GM23338 (cell line): ENCODE results near the gene ZDHHC17. TPM values are rescaled to one million over a fixed set of nuclear protein-coding genes. Genes with fewer than 3 reads are reported as not detected.

Source experiments
- ATAC-seq: fragments of 200-7000 bp; cut with Tn5 transposase; 3 replicates; pipeline ENCODE4 v1.9.1; 2020
- DNase-seq: peaks from one replicate; pipeline ENCODE4 v3.0.0-alpha.2; 2015; ENCODE audit warnings: low spot score
- H2AFZ ChIP-seq: fragments of 200-600 bp; sonication (generic); 2 replicates; pipeline ENCODE4 v1.8.0; 2016; ENCODE audit warnings: antibody characterized with exemption, mild to moderate bottlenecking, moderate library complexity
- H3F3A ChIP-seq: fragments of 200-600 bp; sonication (generic); replicated peaks from 2 replicates; pipeline ENCODE4 v1.8.0; 2017; ENCODE audit warnings: antibody characterized with exemption, mixed run types, low read depth
- H3K27ac ChIP-seq: fragments of 200-600 bp; sonication (generic); 2 replicates; pipeline ENCODE4 v1.6.1; 2016; ENCODE audit warnings: low read depth
- H3K27me3 ChIP-seq: fragments of 200-600 bp; sonication (generic); 2 replicates; pipeline ENCODE4 v1.8.0; 2016; ENCODE audit warnings: mild to moderate bottlenecking, mixed run types, moderate library complexity; ENCODE audit not compliant: insufficient read depth
- H3K36me3 ChIP-seq: fragments of 200-600 bp; sonication (generic); 2 replicates; pipeline ENCODE4 v1.8.0; 2016; ENCODE audit warnings: mild to moderate bottlenecking; ENCODE audit not compliant: insufficient read depth
- H3K4me1 ChIP-seq: fragments of 200-600 bp; sonication (generic); 2 replicates; pipeline ENCODE4 v1.8.0; 2016; ENCODE audit warnings: mild to moderate bottlenecking, moderate library complexity; ENCODE audit not compliant: insufficient read depth
- H3K4me2 ChIP-seq: fragments of 200-600 bp; sonication (generic); 2 replicates; pipeline ENCODE4 v1.7.1; 2017; ENCODE audit warnings: mixed run types
- H3K4me3 ChIP-seq: fragments of 200-600 bp; sonication (generic); 2 replicates; pipeline ENCODE4 v1.6.1; 2016; ENCODE audit warnings: mixed run types
- H3K79me2 ChIP-seq: fragments of 200-600 bp; sonication (generic); replicated peaks from 2 replicates; pipeline ENCODE4 v1.8.0; 2017; ENCODE audit warnings: mild to moderate bottlenecking; ENCODE audit not compliant: insufficient read depth
- H3K9me2 ChIP-seq: fragments of 200-600 bp; sonication (generic); 2 replicates; pipeline ENCODE4 v1.8.0; 2017; ENCODE audit not compliant: insufficient read depth
- H4K20me1 ChIP-seq: fragments of 200-600 bp; sonication (generic); replicated peaks from 2 replicates; pipeline ENCODE4 v1.8.0; 2017; ENCODE audit warnings: mild to moderate bottlenecking; ENCODE audit not compliant: insufficient read depth
- H3K27ac Mint-ChIP-seq: 2 replicates; pipeline ENCODE4 v1.8.0; 2020; ENCODE audit warnings: inconsistent platforms, mild to moderate bottlenecking, moderate library complexity, mixed read lengths
- H3K27me3 Mint-ChIP-seq: 3 replicates; pipeline ENCODE4 v1.8.0; 2022; ENCODE audit warnings: low read depth, mild to moderate bottlenecking, moderate library complexity, mixed read lengths, inconsistent platforms; ENCODE audit not compliant: insufficient read depth, poor library complexity
- H3K36me3 Mint-ChIP-seq: 3 replicates; pipeline ENCODE4 v1.8.0; 2021; ENCODE audit warnings: low read depth, mild to moderate bottlenecking, inconsistent platforms, moderate library complexity, mixed read lengths
- H3K4me1 Mint-ChIP-seq: 3 replicates; pipeline ENCODE4 v1.8.0; 2020; ENCODE audit warnings: mild to moderate bottlenecking, inconsistent platforms, mixed read lengths
- H3K4me3 Mint-ChIP-seq: 3 replicates; pipeline ENCODE4 v1.8.0; 2021; ENCODE audit warnings: moderate library complexity, mild to moderate bottlenecking, inconsistent platforms, mixed read lengths
- H3K9me3 Mint-ChIP-seq: 3 replicates; pipeline ENCODE4 v1.8.0; 2020; ENCODE audit warnings: moderate library complexity, mild to moderate bottlenecking, inconsistent platforms, mixed read lengths
- CREB1 ChIP-seq: fragments of 250-450 bp; sonication (Bioruptor Pico); IDR thresholded peaks from 2 replicates; pipeline ENCODE4 v1.5.0; 2020; ENCODE audit warnings: low read depth, mild to moderate bottlenecking, moderate library complexity
- CTCF ChIP-seq, 2 experiments: fragments of 200-600 bp in 1 of 2; sonication (generic) in 1 of 2; conservative IDR thresholded peaks; 2 replicates each; pipeline versions ENCODE4 v1.5.1 to v1.6.1; 2016 to 2017; ENCODE audit warnings: antibody characterized with exemption in 2 of 2, low read depth in 2 of 2, mild to moderate bottlenecking in 2 of 2, moderate library complexity in 1 of 2
- EZH2 ChIP-seq: fragments of 200-600 bp; sonication (generic); IDR thresholded peaks from one replicate; pipeline ENCODE4 v1.8.0; 2017; ENCODE audit warnings: antibody characterized with exemption, mild to moderate bottlenecking, low read depth; ENCODE audit not compliant: unreplicated experiment
- NANOG ChIP-seq: IDR thresholded peaks from 2 replicates; pipeline ENCODE4 v1.6.1; 2016; ENCODE audit warnings: antibody characterized with exemption, borderline replicate concordance
- POLR2AphosphoS5 ChIP-seq: IDR thresholded peaks from 2 replicates; pipeline ENCODE4 v1.6.1; 2016; ENCODE audit warnings: antibody characterized with exemption, low read depth
- REST ChIP-seq: IDR thresholded peaks from one replicate; pipeline ENCODE4 v1.6.1; 2018; ENCODE audit warnings: antibody characterized with exemption; ENCODE audit not compliant: unreplicated experiment
- ZNF331 ChIP-seq: fragments of 250-450 bp; sonication (Bioruptor Pico); IDR thresholded peaks from 2 replicates; pipeline ENCODE4 v1.5.0; 2020; ENCODE audit warnings: low read depth, mild to moderate bottlenecking, moderate library complexity
- ZNF462 ChIP-seq: fragments of 250-450 bp; sonication (Bioruptor Pico); IDR thresholded peaks from 2 replicates; pipeline ENCODE4 v1.5.0; 2020; ENCODE audit warnings: mild to moderate bottlenecking, moderate library complexity
- long read RNA-seq: library from polyadenylated mRNA; unstranded; transcript quantifications from one replicate; pipeline ENCODE4 v2.0.0, GENCODE V29; 2020; ENCODE audit not compliant: unreplicated experiment
- polyA plus RNA-seq: library from polyadenylated mRNA; unstranded; fragments of >200 nt; fragmentation: Nextera tagmentation; extraction: Ambion mirVana; gene quantifications from 2 replicates; pipeline ENCODE4 v1.2.1, GENCODE V29; 2016
- total RNA-seq: library from RNA; depleted of rRNA; stranded (reverse); fragments of >200 nt; shearing (Covaris generic); gene quantifications from 2 replicates; pipeline ENCODE4 v1.2.3, GENCODE V29; 2014; rRNA removed
- TF ChIP-seq, protein P1 (sequence below): IDR thresholded peaks from 2 replicates; pipeline ENCODE4 v1.6.1; 2016; ENCODE audit warnings: antibody characterized with exemption

The ZDHHC17 gene, protein sequence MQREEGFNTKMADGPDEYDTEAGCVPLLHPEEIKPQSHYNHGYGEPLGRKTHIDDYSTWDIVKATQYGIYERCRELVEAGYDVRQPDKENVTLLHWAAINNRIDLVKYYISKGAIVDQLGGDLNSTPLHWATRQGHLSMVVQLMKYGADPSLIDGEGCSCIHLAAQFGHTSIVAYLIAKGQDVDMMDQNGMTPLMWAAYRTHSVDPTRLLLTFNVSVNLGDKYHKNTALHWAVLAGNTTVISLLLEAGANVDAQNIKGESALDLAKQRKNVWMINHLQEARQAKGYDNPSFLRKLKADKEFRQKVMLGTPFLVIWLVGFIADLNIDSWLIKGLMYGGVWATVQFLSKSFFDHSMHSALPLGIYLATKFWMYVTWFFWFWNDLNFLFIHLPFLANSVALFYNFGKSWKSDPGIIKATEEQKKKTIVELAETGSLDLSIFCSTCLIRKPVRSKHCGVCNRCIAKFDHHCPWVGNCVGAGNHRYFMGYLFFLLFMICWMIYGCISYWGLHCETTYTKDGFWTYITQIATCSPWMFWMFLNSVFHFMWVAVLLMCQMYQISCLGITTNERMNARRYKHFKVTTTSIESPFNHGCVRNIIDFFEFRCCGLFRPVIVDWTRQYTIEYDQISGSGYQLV
- 42.4 and 43.5 TPM in 2 replicates for total RNA-seq
- 12.6 and 15.7 TPM in 2 replicates for polyA plus RNA-seq
- long read RNA-seq, partial matches to known transcripts, result 1 of 5 reads
- long read RNA-seq, other reads (novel, unspliced or antisense), result 4 of 5 reads

DNA sequence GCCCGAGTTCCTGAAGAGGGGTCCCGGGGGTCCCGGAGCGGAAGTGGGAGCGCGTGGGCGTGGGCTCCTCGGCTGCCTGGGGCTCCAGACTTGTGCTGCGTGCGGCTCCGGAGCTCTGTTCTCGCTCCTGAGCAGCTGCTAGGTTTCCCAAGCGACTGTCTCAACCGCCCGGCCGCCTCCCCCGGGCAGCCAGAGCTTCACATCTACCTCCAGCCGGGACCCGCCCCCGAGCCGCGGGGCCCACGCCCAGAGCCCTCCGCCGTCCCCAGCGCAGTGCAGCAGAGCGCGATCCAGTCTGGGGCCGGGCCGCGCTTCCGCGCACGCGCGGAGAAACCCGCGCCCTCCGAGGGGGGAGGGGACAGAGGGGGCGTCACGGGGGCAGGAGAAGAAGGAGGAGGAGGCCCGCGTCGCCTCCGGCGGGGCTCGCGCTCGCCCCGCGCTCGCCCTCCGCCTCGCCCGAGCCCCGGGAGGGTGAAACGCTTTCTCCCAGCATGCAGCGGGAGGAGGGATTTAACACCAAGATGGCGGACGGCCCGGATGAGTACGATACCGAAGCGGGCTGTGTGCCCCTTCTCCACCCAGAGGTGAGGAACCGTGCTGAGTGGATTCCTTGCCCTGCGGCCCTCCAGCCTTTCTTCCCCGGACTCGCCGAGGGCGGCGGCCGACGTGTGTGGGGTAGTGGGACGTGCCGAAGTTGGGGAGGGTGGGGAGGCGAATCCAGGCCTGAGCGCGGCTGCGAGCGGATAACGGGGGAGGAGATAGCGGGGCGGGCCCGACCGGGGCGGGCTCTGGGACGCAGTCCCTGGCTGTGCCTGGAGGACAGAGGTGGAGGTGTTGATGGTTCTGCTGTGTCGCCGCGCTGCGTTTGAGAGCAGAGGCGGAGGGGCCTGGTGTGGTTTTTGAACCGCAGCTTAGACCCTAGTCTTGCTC, at the start of gene ZDHHC17:
ZDHHC17 (plus strand) TSS at position 370 of the 930 bp plus-strand sequence; CDS start at position 492, 122 bp downstream.
- Histone ChIP-seq H4K20me1 (peaks cover 21% of the 10 kb centered on the region; the same call in 1 of the 2 replicates), H3K79me2 (peaks cover 46% of the 10 kb centered on the region), H3K27ac (peak within 1 kb of the TSS; percentile 94), H3K27me3 (no peaks in the 10 kb centered on the region), H2AFZ (peak within 1 kb of the TSS; percentile 95; the same call in 1 of the 2 replicates), H3K9me2 (no peaks in the 10 kb centered on the region), H3K4me2 (peak within 1 kb of the TSS; percentile 96), H3F3A (peaks cover 7% of the 10 kb centered on the region; the same call in 1 of the 2 replicates), H3K36me3 (no peaks in the 10 kb centered on the region), H3K4me1 (peaks cover 10% of the 10 kb centered on the region; the same call in 1 of the 2 replicates), H3K4me3 (peak within 1 kb of the TSS; percentile 89)
- Mint-ChIP-seq H3K9me3 (no peaks in the 10 kb centered on the region), H3K36me3 (no peaks in the 10 kb centered on the region), H3K4me1 (peaks cover 33% of the 10 kb centered on the region), H3K27me3 (peaks cover 11% of the 10 kb centered on the region), H3K27ac (peak within 1 kb of the TSS; percentile 98), H3K4me3 (peak within 1 kb of the TSS; percentile 96)
- DNase-seq (peak; percentile 94), ATAC-seq (peak; percentile 90)
- no peak for TF ChIP-seq NANOG
- TF ChIP-seq REST, result no peak
- no peak for TF ChIP-seq ZNF462 (CRISPR knock-in tag)
- TF ChIP-seq, protein P1, sequence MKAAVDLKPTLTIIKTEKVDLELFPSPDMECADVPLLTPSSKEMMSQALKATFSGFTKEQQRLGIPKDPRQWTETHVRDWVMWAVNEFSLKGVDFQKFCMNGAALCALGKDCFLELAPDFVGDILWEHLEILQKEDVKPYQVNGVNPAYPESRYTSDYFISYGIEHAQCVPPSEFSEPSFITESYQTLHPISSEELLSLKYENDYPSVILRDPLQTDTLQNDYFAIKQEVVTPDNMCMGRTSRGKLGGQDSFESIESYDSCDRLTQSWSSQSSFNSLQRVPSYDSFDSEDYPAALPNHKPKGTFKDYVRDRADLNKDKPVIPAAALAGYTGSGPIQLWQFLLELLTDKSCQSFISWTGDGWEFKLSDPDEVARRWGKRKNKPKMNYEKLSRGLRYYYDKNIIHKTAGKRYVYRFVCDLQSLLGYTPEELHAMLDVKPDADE, result no peak
- TF ChIP-seq POLR2AphosphoS5, result peak; percentile 94
- TF ChIP-seq CTCF (conservative IDR thresholded peaks at IDR 0.05; ENCODE audit: low read depth in 2 of 2), result no peak
- no peak for TF ChIP-seq ZNF331 (CRISPR knock-in tag)
- no peak for TF ChIP-seq EZH2
- peak; percentile 63; the same call in 1 of the 2 replicates for TF ChIP-seq CREB1
